Ishikawa (cell line): ENCODE measurements around the gene GRIN2D.

Experiments used
- CEBPB ChIP-seq: IDR thresholded peaks from 2 replicates; pipeline ENCODE4 v1.6.1; 2012
- CREB1 ChIP-seq: IDR thresholded peaks from 2 replicates; pipeline ENCODE4 v1.6.1; 2012; ENCODE audit warnings: low read depth
- EGR1 ChIP-seq: IDR thresholded peaks from 2 replicates; pipeline ENCODE4 v1.6.1; 2012
- EP300 ChIP-seq: IDR thresholded peaks from 2 replicates; pipeline ENCODE4 v1.6.1; 2012; ENCODE audit warnings: borderline replicate concordance
- FOXM1 ChIP-seq: IDR thresholded peaks from 2 replicates; pipeline ENCODE4 v1.6.1; 2012; ENCODE audit warnings: low read depth, borderline replicate concordance
- MAX ChIP-seq: IDR thresholded peaks from 2 replicates; pipeline ENCODE4 v1.6.1; 2012
- NFIC ChIP-seq: IDR thresholded peaks from 2 replicates; pipeline ENCODE4 v1.6.1; 2012
- RAD21 ChIP-seq: IDR thresholded peaks from 2 replicates; pipeline ENCODE4 v1.6.1; 2012; ENCODE audit warnings: low read depth
- REST ChIP-seq: IDR thresholded peaks from 2 replicates; pipeline ENCODE4 v1.6.1; 2012; ENCODE audit warnings: low read depth, mild to moderate bottlenecking
- TCF12 ChIP-seq: IDR thresholded peaks from 2 replicates; pipeline ENCODE4 v1.6.1; 2012; ENCODE audit warnings: low read depth
- TEAD4 ChIP-seq: IDR thresholded peaks from 2 replicates; pipeline ENCODE4 v1.6.1; 2012
- USF1 ChIP-seq: IDR thresholded peaks from 2 replicates; pipeline ENCODE4 v1.6.1; 2012
- YY1 ChIP-seq: IDR thresholded peaks from 2 replicates; pipeline ENCODE4 v1.6.1; 2012; ENCODE audit warnings: low read depth
- ZBTB7A ChIP-seq: IDR thresholded peaks from 2 replicates; pipeline ENCODE4 v1.6.1; 2012; ENCODE audit warnings: low read depth

GRIN2D gene

GRCh38 chr19:48370955-48371354 lies 22.5 kb upstream of the GRIN2D start:
- TF ChIP-seq TCF12 (no peak), MAX (no peak), REST (no peak)

- TF ChIP-seq ZBTB7A = no peak
- no peak for TF ChIP-seq RAD21
- TF ChIP-seq CREB1 = no peak
- no peak for TF ChIP-seq NFIC
- no peak for TF ChIP-seq CEBPB
- TF ChIP-seq EGR1 = no peak
- no peak for TF ChIP-seq TCF12
- no peak for TF ChIP-seq USF1
- no peak for TF ChIP-seq YY1
- TF ChIP-seq REST = no peak
- no peak for TF ChIP-seq EP300
Observed at GRCh38 chr19:48371367-48371766, 22.1 kb upstream of the GRIN2D start.

GRCh38 chr19:48372904-48373303 lies 20.6 kb upstream of the GRIN2D start:
- TF ChIP-seq MAX = no peak
- TF ChIP-seq TCF12 = no peak
- TF ChIP-seq YY1 = no peak
- TF ChIP-seq FOXM1 = no peak
- no peak for TF ChIP-seq NFIC
- no peak for TF ChIP-seq CEBPB
- no peak for TF ChIP-seq CREB1
- no peak for TF ChIP-seq REST
- TF ChIP-seq TEAD4 = no peak
- TF ChIP-seq ZBTB7A = no peak

- TF ChIP-seq YY1 (no peak), CEBPB (no peak), TEAD4 (no peak), EP300 (no peak), FOXM1 (no peak), NFIC (no peak), TCF12 (no peak), CREB1 (no peak), RAD21 (no peak), MAX (no peak)
Observed at GRCh38 chr19:48373567-48373966, 19.9 kb upstream of the GRIN2D start.

GRCh38 chr19:48378194-48378570 lies 15.3 kb upstream of the GRIN2D start:
- TF ChIP-seq NFIC = no peak
- TF ChIP-seq CREB1 = no peak
- TF ChIP-seq CEBPB = no peak
- TF ChIP-seq TCF12 = no peak
- no peak for TF ChIP-seq USF1
- TF ChIP-seq MAX = no peak
- TF ChIP-seq EP300 = no peak
